OCI-LY7 (cell line): ENCODE data around the gene GRB10.

Source experiments
- CTCF ChIP-seq: fragments of 200-600 bp; sonication (generic); conservative IDR thresholded peaks from 2 replicates; pipeline ENCODE4 v1.5.1; 2014; ENCODE audit warnings: mild to moderate bottlenecking, antibody characterized with exemption, low read length, moderate library complexity, mixed read lengths
- EZH2phosphoT487 ChIP-seq: fragments of 200-600 bp; sonication (generic); IDR thresholded peaks from 2 replicates; pipeline ENCODE4 v1.6.1; 2018; ENCODE audit warnings: low read depth, borderline replicate concordance, mild to moderate bottlenecking, mixed run types, antibody characterized with exemption, low read length, moderate library complexity, mixed read lengths

GRCh38 chr7:50621973-50622490 lies 160.7 kb downstream of the GRB10 start:
- TF ChIP-seq CTCF, result no peak
- no peak for TF ChIP-seq EZH2phosphoT487
